Limb (tissue), 2 donors: ENCODE measurements around the gene TRDMT1.

ENCODE experiments used
- DNase-seq, 2 donors: peaks; one replicate each; pipeline ENCODE4 v3.0.0-alpha.2; 2016; ENCODE audit errors: extremely low spot score in 2 of 2

Gene TRDMT1

GRCh38 chr10:17210361-17210760 is 8.9 kb upstream of the TRDMT1 start:
- no peak for DNase-seq

GRCh38 chr10:17209881-17210280 is 8.4 kb upstream of the TRDMT1 start:
- DNase-seq, result no peak

- DNase-seq, result no peak
Observed at GRCh38 chr10:17209302-17209701, 7.8 kb upstream of the TRDMT1 start.

- no peak for DNase-seq
Observed at GRCh38 chr10:17208476-17208875, 7.0 kb upstream of the TRDMT1 start.

GRCh38 chr10:17206210-17206709 is 4.8 kb upstream of the TRDMT1 start:
- no peak for DNase-seq

- DNase-seq, result no peak
Observed at GRCh38 chr10:17203416-17203815, 1.9 kb upstream of the TRDMT1 start.

GRCh38 chr10:17202999-17203398 is 1.5 kb upstream of the TRDMT1 start:
- DNase-seq, result no peak

- no peak for DNase-seq
Observed at GRCh38 chr10:17202506-17202905, 1.0 kb upstream of the TRDMT1 start.

- DNase-seq, result no peak
Observed at GRCh38 chr10:17201794-17202116, 283 bp upstream of the TRDMT1 start.

- DNase-seq, result no peak
Observed at GRCh38 chr10:17200001-17200911, 1.2 kb downstream of the TRDMT1 start.

- no peak for DNase-seq
Observed at GRCh38 chr10:17199351-17199804, 2.1 kb downstream of the TRDMT1 start.

GRCh38 chr10:17196573-17196972 is 4.9 kb downstream of the TRDMT1 start:
- no peak for DNase-seq

- DNase-seq, result no peak
Observed at GRCh38 chr10:17196045-17196444, 5.4 kb downstream of the TRDMT1 start.

- DNase-seq, result no peak
Observed at GRCh38 chr10:17195083-17195482, 6.4 kb downstream of the TRDMT1 start.

- DNase-seq, result no peak
Observed at GRCh38 chr10:17190602-17191001, 10.9 kb downstream of the TRDMT1 start.

- DNase-seq, result no peak
Observed at GRCh38 chr10:17188644-17189172, 12.8 kb downstream of the TRDMT1 start.

- DNase-seq, result no peak
Observed at GRCh38 chr10:17185873-17186272, 15.6 kb downstream of the TRDMT1 start.

GRCh38 chr10:17183110-17183509 is 18.4 kb downstream of the TRDMT1 start:
- DNase-seq, result no peak

GRCh38 chr10:17181751-17182150 is 19.7 kb downstream of the TRDMT1 start:
- no peak for DNase-seq

GRCh38 chr10:17181110-17181509 is 20.4 kb downstream of the TRDMT1 start:
- DNase-seq, result no peak

- no peak for DNase-seq
Observed at GRCh38 chr10:17179002-17179401, 22.5 kb downstream of the TRDMT1 start.

GRCh38 chr10:17178006-17178405 is 23.5 kb downstream of the TRDMT1 start:
- no peak for DNase-seq

- no peak for DNase-seq
Observed at GRCh38 chr10:17177014-17177413, 24.5 kb downstream of the TRDMT1 start.
